GM10266 (cell line): ENCODE results near the gene CBARP.

ENCODE experiments used
- DNase-seq: peaks from one replicate; pipeline ENCODE4 v3.0.0; 2012; ENCODE audit errors: extremely low spot score
- TF ChIP-seq, protein P1 (sequence below): IDR thresholded peaks from 2 replicates; pipeline ENCODE4 v1.5.1; 2012; ENCODE audit warnings: mild to moderate bottlenecking, low read depth; ENCODE audit not compliant: control insufficient read depth, insufficient read depth; ENCODE audit errors: missing control alignments

The CBARP gene

DNA sequence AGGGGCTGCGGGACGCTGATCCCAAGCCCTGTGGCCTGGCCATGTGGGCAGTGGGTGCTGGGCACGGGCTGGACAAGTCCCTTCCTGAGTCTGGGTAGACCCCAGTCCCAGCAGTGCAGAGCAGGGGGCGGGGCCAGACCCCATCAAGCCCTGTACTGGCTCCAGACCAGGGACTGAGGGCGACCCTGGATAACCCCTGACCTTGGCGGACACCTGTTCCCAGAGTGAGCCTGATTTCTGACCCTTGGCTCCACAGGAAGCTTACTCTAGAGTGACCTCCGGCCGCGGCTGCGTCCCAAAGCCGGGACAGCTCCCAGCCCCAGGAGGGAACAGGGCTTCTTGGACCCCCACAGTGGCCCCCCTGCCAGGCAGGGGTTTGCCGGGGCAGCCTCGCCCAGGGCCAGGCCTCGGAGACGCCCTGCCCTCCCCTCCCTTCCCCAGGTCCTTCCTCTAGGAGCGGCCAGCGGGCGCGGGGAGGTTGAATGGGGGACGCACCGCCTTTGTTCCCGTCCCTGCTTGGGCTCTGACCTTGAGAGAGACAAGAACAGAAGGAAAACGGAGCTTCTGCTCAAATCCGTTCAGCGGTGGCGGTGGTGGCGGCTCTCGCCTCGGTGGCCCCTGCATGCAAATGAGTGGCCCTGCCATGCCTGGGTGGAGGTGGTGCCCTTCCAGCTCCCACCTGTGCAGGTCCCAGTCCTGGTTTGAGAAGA lies 45.6 kb upstream of the CBARP start:
- DNase-seq, result no peak
- TF ChIP-seq, protein P1, sequence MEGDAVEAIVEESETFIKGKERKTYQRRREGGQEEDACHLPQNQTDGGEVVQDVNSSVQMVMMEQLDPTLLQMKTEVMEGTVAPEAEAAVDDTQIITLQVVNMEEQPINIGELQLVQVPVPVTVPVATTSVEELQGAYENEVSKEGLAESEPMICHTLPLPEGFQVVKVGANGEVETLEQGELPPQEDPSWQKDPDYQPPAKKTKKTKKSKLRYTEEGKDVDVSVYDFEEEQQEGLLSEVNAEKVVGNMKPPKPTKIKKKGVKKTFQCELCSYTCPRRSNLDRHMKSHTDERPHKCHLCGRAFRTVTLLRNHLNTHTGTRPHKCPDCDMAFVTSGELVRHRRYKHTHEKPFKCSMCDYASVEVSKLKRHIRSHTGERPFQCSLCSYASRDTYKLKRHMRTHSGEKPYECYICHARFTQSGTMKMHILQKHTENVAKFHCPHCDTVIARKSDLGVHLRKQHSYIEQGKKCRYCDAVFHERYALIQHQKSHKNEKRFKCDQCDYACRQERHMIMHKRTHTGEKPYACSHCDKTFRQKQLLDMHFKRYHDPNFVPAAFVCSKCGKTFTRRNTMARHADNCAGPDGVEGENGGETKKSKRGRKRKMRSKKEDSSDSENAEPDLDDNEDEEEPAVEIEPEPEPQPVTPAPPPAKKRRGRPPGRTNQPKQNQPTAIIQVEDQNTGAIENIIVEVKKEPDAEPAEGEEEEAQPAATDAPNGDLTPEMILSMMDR, result no peak

GRCh38 chr19:1282588-1283206 lies 44.9 kb upstream of the CBARP start:
- TF ChIP-seq, protein P1, result no peak
- DNase-seq, result no peak

DNA sequence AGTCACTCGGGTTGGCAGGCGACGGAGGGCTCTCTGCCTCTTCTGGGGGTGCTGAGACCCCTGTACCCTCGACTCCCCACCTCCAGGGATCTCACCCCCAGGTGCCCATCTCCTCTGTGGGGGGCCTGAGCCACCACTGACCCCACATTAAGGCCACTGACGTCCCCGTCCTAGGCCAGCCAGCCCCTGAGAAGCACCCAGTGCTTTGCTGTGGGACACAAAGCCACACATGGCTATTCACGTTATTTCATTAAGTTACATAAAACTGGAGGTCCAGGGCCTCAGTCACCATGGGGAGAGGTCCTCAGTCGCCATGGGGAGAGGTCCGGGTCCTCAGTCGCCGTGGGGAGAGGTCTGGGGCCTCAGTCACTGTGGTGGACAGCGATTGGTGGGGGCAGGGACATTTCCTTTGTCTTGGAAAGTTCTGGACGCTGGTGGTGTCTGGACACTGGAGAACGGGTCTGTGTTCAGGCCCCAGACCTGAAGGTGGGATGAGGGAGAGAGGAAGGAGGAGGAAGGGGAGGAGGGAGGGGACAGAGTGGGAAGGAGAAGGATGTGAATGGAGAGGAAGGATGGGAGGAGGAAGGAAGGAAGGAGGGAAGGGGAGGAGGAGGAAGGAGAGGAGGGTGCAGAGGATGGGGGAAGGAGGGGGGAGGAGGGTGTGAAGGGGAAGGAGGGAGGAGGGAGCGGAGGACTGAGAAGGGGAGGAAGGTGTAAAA lies 43.9 kb upstream of the CBARP start:
- TF ChIP-seq, protein P1, result no peak

GRCh38 chr19:1280636-1281568 lies 43.1 kb upstream of the CBARP start:
- no peak for DNase-seq
- TF ChIP-seq, protein P1, result no peak

More for the DNA sequence above, 43.9 kb upstream of the CBARP start:
- no peak for DNase-seq

- DNase-seq, result peak; percentile 92
- TF ChIP-seq, protein P1, result peak; percentile 97
Measured at GRCh38 chr19:1279782-1280341, 42.1 kb upstream of the CBARP start.

- DNase-seq, result no peak
- TF ChIP-seq, protein P1, result no peak
Measured at GRCh38 chr19:1278713-1279660, 41.2 kb upstream of the CBARP start.
